ENCODE measurements around the gene SLC17A7. TPM values are rescaled to one million over a fixed set of nuclear protein-coding genes. Genes with fewer than 3 reads are reported as not detected.
A peak's percentile ranks its signal among the peaks of the same experiment; 100 is the strongest.

The SLC17A7 gene
- total and polyA plus RNA-seq, 2 of the 4 experiments (the other 2 are of a cell fraction), result 0.03 TPM; not detected in 1

GRCh38 chr19:49387936-49388372 lies 53.4 kb downstream of the SLC17A7 start, which contains the start of gene KASH5:
Gene KASH5, plus strand, starts transcription at chr19:49388249. Its CDS starts 2,635 bp downstream, at chr19:49390884.
- ATAC-seq (ENCODE audit: low read depth) (peak; percentile 27; the same call in 1 of the 2 replicates), DNase-seq (peak; percentile 8)
- POLR2A ChIA-PET (ENCODE audit: unreplicated experiment), result no interaction called here
- Histone ChIP-seq H2BK20ac (ENCODE audit: low read depth, low read length) (no peak within 1 kb of the TSS), H2AK5ac (ENCODE audit: low read depth, low read length) (no peak within 1 kb of the TSS), H3K36me3 (ENCODE audit: control insufficient read depth, insufficient read depth, low read length) (no peaks in the 10 kb centered on the region), H3K9me3 (ENCODE audit: control insufficient read depth, insufficient read depth, low read length) (no peaks in the 10 kb centered on the region), H4K91ac (ENCODE audit: insufficient read depth, low read depth, low read length) (no peak within 1 kb of the TSS), H3K4me2 (ENCODE audit: low read depth, low read length) (no peak within 1 kb of the TSS), H3K4ac (ENCODE audit: low read depth, low read length) (no peak within 1 kb of the TSS), H3K27ac (ENCODE audit: insufficient read depth, low read length) (no peak within 1 kb of the TSS), H2AK9ac (replicated peaks; ENCODE audit: low read depth, low read length, poor library complexity) (no peak within 1 kb of the TSS), H2BK120ac (ENCODE audit: low read depth, low read length) (no peak within 1 kb of the TSS), H3K9ac (ENCODE audit: low read depth, low read length) (no peak within 1 kb of the TSS), H3K18ac (ENCODE audit: low read depth, low read length) (no peak within 1 kb of the TSS), H2AFZ (replicated peaks; ENCODE audit: low read length, poor library complexity) (peak within 1 kb of the TSS; percentile 58), H3K79me1 (ENCODE audit: low read depth in 1 of 2, low read length in 2 of 2) (no peaks in the 10 kb centered on the region), H3K23ac (ENCODE audit: low read depth, low read length) (no peak within 1 kb of the TSS), H3K9me1 (ENCODE audit: insufficient read depth, low read length) (no peaks in the 10 kb centered on the region), H4K5ac (ENCODE audit: low read depth, low read length) (no peak within 1 kb of the TSS), H2BK5ac (ENCODE audit: low read depth, low read length, poor library complexity, severe bottlenecking) (no peak within 1 kb of the TSS), H2BK15ac (ENCODE audit: low read depth, low read length) (no peak within 1 kb of the TSS), H3K56ac (ENCODE audit: extremely low read depth, insufficient read depth, low read length) (no peak within 1 kb of the TSS), H4K8ac (ENCODE audit: low read depth in 2 of 2, low read length in 2 of 2) (peak within 1 kb of the TSS in 1 of 2 experiments; percentile 60; a peak in 1 of 4 replicates), H3K14ac (replicated peaks; ENCODE audit: low read depth, low read length) (no peak within 1 kb of the TSS), H3K27me3 (ENCODE audit: control insufficient read depth, insufficient read depth, low read length) (peaks cover 14% of the 10 kb centered on the region), H3K4me1 (ENCODE audit: control insufficient read depth, insufficient read depth, low read length) (no peaks in the 10 kb centered on the region), H4K20me1 (ENCODE audit: insufficient read depth, low read length) (no peaks in the 10 kb centered on the region), H3K4me3 (ENCODE audit: insufficient read depth, low read depth, low read length) (no peak within 1 kb of the TSS)
- dilution Hi-C loops (cut with HindIII; ENCODE audit: low sequenced_read_pairs, unreplicated experiment), result no loop called here
- TF ChIP-seq NFE2L2 (IDR thresholded peaks at IDR 0.05; ENCODE audit: low read depth, low read length), result no peak
- no peak for TF ChIP-seq MXI1 (IDR thresholded peaks at IDR 0.05; ENCODE audit: borderline replicate concordance, low read depth, low read length)
- no peak for TF ChIP-seq MAFK (IDR thresholded peaks at IDR 0.05; ENCODE audit: low read depth, low read length)
- TF ChIP-seq FOS (IDR thresholded peaks at IDR 0.05; ENCODE audit: low read depth, low read length), result no peak
- no peak for TF ChIP-seq RFX5 (IDR thresholded peaks at IDR 0.05; ENCODE audit: low read depth, low read length)
- TF ChIP-seq CEBPB (IDR thresholded peaks at IDR 0.05; ENCODE audit: low read depth, low read length), result no peak
- TF ChIP-seq RCOR1 (IDR thresholded peaks at IDR 0.05; ENCODE audit: insufficient replicate concordance, low read length), result no peak
- no peak for TF ChIP-seq CHD1 (IDR thresholded peaks at IDR 0.05; ENCODE audit: low read depth, low read length)
- no peak for TF ChIP-seq SMC3 (IDR thresholded peaks at IDR 0.05; ENCODE audit: low read depth, low read length)
- TF ChIP-seq RAD21 (IDR thresholded peaks at IDR 0.05; ENCODE audit: low read length), result no peak
- no peak for TF ChIP-seq MAZ (IDR thresholded peaks at IDR 0.05; ENCODE audit: borderline replicate concordance, low read depth, low read length)
- TF ChIP-seq BHLHE40 (IDR thresholded peaks at IDR 0.05; ENCODE audit: low read depth, low read length), result no peak
- no peak for TF ChIP-seq USF2 (IDR thresholded peaks at IDR 0.05; ENCODE audit: low read depth, low read length)
- TF ChIP-seq CTCF (conservative IDR thresholded peaks at IDR 0.05; ENCODE audit: low read depth, low read length), result no peak
- TF ChIP-seq POLR2A (IDR thresholded peaks at IDR 0.05; ENCODE audit: low read depth, low read length), result no peak
- TF ChIP-seq ELK1 (IDR thresholded peaks at IDR 0.05; ENCODE audit: borderline replicate concordance, low read depth, low read length), result no peak
- intact Hi-C loops (cut with micrococcal nuclease), result no loop called here
- CTCF ChIA-PET, result no interaction called here
- in situ Hi-C loops (cut with MboI; ENCODE audit: low sequenced_read_pairs), result no loop called here
- 49% methylated on average over 11 of the region's 40 CpGs; no CpG with 5 or more reads in 1 of the 2 experiments for WGBS, 2 experiments (ENCODE audit: extremely low coverage in 2 of 2, insufficient read length in 1 of 2)
- no TSS peak for BruUV-seq (replicated peaks)

All from IMR-90 (cell line).